Stimulated activated CD4-positive, alpha-beta T cell treated with anti-CD3 and anti-CD28 coated beads, Interleukin-12 subunit alpha, Interleukin-12 subunit beta, amount 100 ng/mL, for 4 hours (primary cell): Measurements from ENCODE around the gene SEMA5A.

Experiments used
- DNase-seq: peaks from one replicate; pipeline ENCODE4 v3.0.0-alpha.2; 2020

The SEMA5A gene

GRCh38 chr5:9473624-9474023 lies 72.3 kb downstream of the SEMA5A start:
- no peak for DNase-seq

- no peak for DNase-seq
Observed at GRCh38 chr5:9470410-9470809, 75.5 kb downstream of the SEMA5A start.

- DNase-seq = no peak
Observed at GRCh38 chr5:9468060-9468388, 77.9 kb downstream of the SEMA5A start.

- no peak for DNase-seq
Observed at GRCh38 chr5:9467199-9468059, 78.4 kb downstream of the SEMA5A start.

- DNase-seq = no peak
Observed at GRCh38 chr5:9466697-9467096, 79.2 kb downstream of the SEMA5A start.

GRCh38 chr5:9464478-9464877 lies 81.4 kb downstream of the SEMA5A start:
- no peak for DNase-seq

- no peak for DNase-seq
Observed at GRCh38 chr5:9462109-9462508, 83.8 kb downstream of the SEMA5A start.

GRCh38 chr5:9460885-9461645 lies 84.8 kb downstream of the SEMA5A start:
- no peak for DNase-seq

GRCh38 chr5:9456435-9457042 lies 89.3 kb downstream of the SEMA5A start:
- DNase-seq = no peak

- no peak for DNase-seq
Observed at GRCh38 chr5:9455826-9456434, 89.9 kb downstream of the SEMA5A start.

- DNase-seq = no peak
Observed at GRCh38 chr5:9454491-9454890, 91.4 kb downstream of the SEMA5A start.

GRCh38 chr5:9454012-9454481 lies 91.8 kb downstream of the SEMA5A start:
- DNase-seq = no peak

GRCh38 chr5:9453480-9454011 lies 92.3 kb downstream of the SEMA5A start:
- no peak for DNase-seq

GRCh38 chr5:9452181-9452580 lies 93.7 kb downstream of the SEMA5A start:
- DNase-seq = no peak

GRCh38 chr5:9451037-9451436 lies 94.8 kb downstream of the SEMA5A start:
- no peak for DNase-seq

GRCh38 chr5:9447691-9448090 lies 98.2 kb downstream of the SEMA5A start:
- no peak for DNase-seq

- no peak for DNase-seq
Observed at GRCh38 chr5:9445826-9446388, 100.0 kb downstream of the SEMA5A start.

- no peak for DNase-seq
Observed at GRCh38 chr5:9444346-9444745, 101.5 kb downstream of the SEMA5A start.

- DNase-seq = no peak
Observed at GRCh38 chr5:9441610-9442009, 104.3 kb downstream of the SEMA5A start.

GRCh38 chr5:9440517-9440916 lies 105.4 kb downstream of the SEMA5A start:
- no peak for DNase-seq

- no peak for DNase-seq
Observed at GRCh38 chr5:9439531-9440292, 106.2 kb downstream of the SEMA5A start.
